ENCODE results near the gene SAMD14. TPM values are rescaled to one million over a fixed set of nuclear protein-coding genes. Genes with fewer than 3 reads are reported as not detected.

Gene SAMD14
- total RNA-seq, 1 donor: 2.5 TPM

DNA sequence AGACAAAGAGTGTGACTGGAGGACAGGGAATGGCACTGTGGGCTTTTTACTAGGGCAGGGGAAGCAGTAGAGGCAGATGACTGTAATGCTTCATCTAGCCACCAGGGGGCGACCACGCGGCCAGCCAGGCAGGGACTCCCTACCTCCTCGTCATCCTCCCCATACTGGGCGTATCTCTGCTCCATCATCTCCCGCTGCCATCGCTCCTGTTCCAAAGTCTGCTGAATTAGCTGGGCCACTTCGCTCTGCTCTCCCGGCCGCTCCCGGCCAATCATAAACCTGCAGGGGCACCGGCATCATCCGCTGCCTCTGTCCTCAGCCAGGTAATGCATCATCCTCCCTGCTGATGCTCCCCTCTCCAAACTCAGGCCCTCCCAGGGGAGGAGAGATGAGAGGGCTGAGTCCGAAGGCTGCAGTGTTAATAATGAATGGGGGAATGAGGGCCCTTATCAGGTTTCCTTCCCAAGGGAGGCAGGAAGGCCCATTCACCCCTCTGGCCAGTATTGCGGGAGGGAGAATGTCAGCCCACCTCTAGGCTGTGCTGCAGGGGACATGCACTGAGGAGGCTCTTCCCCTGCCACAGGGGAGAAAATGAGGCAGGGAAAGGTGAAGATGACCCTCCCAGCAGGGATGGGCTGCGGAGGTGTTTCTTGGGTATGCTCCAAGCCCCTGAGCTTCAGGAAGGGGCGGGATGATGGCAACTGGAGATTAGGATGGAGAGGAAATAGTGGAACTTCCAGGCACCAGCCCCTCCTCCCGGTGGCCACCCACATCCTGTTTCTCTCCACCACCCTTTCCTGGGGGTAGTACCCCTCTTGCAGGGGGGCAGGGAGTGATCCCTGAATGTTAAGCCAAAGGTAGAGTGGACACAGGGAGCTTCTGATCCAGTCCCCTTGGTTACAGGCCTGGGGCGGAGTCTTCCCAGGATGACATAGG, 10.3 kb upstream of the SAMD14 start:
- no peak overlapping the region for H3K4me2 ChIP-seq (ENCODE audit: insufficient read depth, low read length)
- H2AFZ ChIP-seq (ENCODE audit: low read length): no peak overlapping the region
- peak; percentile 100 for DNase-seq (ENCODE audit: insufficient read length, low spot score, missing footprints)
- H3K9me3 ChIP-seq (ENCODE audit: low read depth, low read length): no peaks in the 10 kb centered on the region
- no peak overlapping the region for H3K27ac ChIP-seq (ENCODE audit: low read depth, low read length)
- no peak overlapping the region for H3K4me3 ChIP-seq (ENCODE audit: insufficient read depth, low read length)
- no peaks in the 10 kb centered on the region for H3K27me3 ChIP-seq (ENCODE audit: insufficient read depth, low read length)
- H3K79me2 ChIP-seq (ENCODE audit: insufficient read depth, low read length): peaks cover 62% of the 10 kb centered on the region
- H4K20me1 ChIP-seq (ENCODE audit: insufficient read depth, low read length): peaks cover 80% of the 10 kb centered on the region
- no peaks in the 10 kb centered on the region for H3K4me1 ChIP-seq (ENCODE audit: insufficient read depth, low read length)
- TF ChIP-seq, protein P1, sequence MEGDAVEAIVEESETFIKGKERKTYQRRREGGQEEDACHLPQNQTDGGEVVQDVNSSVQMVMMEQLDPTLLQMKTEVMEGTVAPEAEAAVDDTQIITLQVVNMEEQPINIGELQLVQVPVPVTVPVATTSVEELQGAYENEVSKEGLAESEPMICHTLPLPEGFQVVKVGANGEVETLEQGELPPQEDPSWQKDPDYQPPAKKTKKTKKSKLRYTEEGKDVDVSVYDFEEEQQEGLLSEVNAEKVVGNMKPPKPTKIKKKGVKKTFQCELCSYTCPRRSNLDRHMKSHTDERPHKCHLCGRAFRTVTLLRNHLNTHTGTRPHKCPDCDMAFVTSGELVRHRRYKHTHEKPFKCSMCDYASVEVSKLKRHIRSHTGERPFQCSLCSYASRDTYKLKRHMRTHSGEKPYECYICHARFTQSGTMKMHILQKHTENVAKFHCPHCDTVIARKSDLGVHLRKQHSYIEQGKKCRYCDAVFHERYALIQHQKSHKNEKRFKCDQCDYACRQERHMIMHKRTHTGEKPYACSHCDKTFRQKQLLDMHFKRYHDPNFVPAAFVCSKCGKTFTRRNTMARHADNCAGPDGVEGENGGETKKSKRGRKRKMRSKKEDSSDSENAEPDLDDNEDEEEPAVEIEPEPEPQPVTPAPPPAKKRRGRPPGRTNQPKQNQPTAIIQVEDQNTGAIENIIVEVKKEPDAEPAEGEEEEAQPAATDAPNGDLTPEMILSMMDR (IDR thresholded peaks at IDR 0.05; ENCODE audit: extremely low read depth, low read depth, low read length): peak; percentile 92
- H3K36me3 ChIP-seq (ENCODE audit: insufficient read depth, low read length): peaks cover 87% of the 10 kb centered on the region

DNA sequence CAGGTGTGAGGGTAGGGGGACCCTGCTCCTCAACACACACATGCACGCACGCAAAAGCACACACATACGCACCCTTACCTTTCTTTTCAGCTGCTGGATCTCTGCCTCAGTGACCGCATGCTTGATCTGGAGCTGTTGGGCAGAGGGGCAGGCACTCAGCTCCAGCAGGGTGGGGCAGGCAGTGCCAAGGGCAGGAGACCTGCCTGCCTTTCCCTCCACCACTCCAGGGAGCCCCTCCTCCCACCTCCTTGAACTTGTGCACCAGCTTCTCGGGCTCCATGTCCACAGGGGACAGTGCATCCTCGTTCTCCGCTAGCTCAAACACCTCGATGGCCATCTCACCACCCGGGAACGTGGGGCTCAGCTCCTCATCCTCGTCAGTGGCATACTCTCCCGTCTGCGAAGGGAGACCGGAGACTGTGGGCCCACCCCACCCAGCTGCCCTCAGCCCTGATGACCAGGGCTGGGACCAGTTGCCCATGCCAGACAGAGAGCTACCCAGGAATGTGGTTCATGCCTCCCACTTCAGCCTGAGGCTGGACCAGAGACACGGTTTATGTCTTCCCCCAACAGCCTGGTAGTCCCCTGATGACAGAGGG, 9.3 kb upstream of the SAMD14 start:
- H3K27ac ChIP-seq (ENCODE audit: low read depth, low read length): peak overlapping the region; percentile 36
- H4K20me1 ChIP-seq (ENCODE audit: insufficient read depth, low read length): peaks cover 76% of the 10 kb centered on the region
- TF ChIP-seq, protein P1 (IDR thresholded peaks at IDR 0.05; ENCODE audit: extremely low read depth, low read depth, low read length): no peak
- peaks cover 3% of the 10 kb centered on the region for H3K4me1 ChIP-seq (ENCODE audit: insufficient read depth, low read length)
- DNase-seq (ENCODE audit: insufficient read length, low spot score, missing footprints): peak; percentile 38
- H3K36me3 ChIP-seq (ENCODE audit: insufficient read depth, low read length): peaks cover 84% of the 10 kb centered on the region
- H3K4me3 ChIP-seq (ENCODE audit: insufficient read depth, low read length): no peak overlapping the region
- H3K27me3 ChIP-seq (ENCODE audit: insufficient read depth, low read length): no peaks in the 10 kb centered on the region
- H3K9me3 ChIP-seq (ENCODE audit: low read depth, low read length): no peaks in the 10 kb centered on the region
- no peak overlapping the region for H2AFZ ChIP-seq (ENCODE audit: low read length)
- no peak overlapping the region for H3K4me2 ChIP-seq (ENCODE audit: insufficient read depth, low read length)
- H3K79me2 ChIP-seq (ENCODE audit: insufficient read depth, low read length): peaks cover 53% of the 10 kb centered on the region

DNA sequence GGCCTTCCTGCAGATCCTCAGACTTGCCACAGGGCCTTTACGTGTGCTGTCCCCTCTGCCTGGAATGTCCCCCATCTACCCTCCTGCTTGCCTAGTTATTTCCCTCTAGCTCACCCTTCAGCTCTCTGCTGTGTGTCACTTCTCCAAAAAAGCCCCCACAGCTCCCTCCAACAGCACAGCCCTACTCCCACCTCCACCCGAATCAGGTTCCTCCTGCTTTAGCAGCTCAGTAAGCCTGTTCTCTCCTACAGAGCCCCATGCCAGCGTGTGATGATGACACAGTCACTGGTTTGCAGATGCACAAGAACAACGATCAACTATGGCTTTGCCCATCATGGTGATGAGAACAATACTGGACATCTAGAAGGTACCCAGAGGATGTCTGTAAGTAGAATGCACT, 7.1 kb upstream of the SAMD14 start:
- Histone ChIP-seq H3K79me2 (ENCODE audit: insufficient read depth, low read length) (peaks cover 30% of the 10 kb centered on the region), H3K9me3 (ENCODE audit: low read depth, low read length) (no peaks in the 10 kb centered on the region), H4K20me1 (ENCODE audit: insufficient read depth, low read length) (peaks cover 67% of the 10 kb centered on the region), H3K4me2 (ENCODE audit: insufficient read depth, low read length) (no peak overlapping the region), H3K27ac (ENCODE audit: low read depth, low read length) (no peak overlapping the region), H3K27me3 (ENCODE audit: insufficient read depth, low read length) (no peaks in the 10 kb centered on the region), H3K4me3 (ENCODE audit: insufficient read depth, low read length) (no peak overlapping the region), H3K4me1 (ENCODE audit: insufficient read depth, low read length) (peaks cover 16% of the 10 kb centered on the region), H3K36me3 (ENCODE audit: insufficient read depth, low read length) (peaks cover 68% of the 10 kb centered on the region), H2AFZ (ENCODE audit: low read length) (no peak overlapping the region)
- no peak for DNase-seq (ENCODE audit: insufficient read length, low spot score, missing footprints)
- TF ChIP-seq, protein P1 (IDR thresholded peaks at IDR 0.05; ENCODE audit: extremely low read depth, low read depth, low read length): no peak

DNA sequence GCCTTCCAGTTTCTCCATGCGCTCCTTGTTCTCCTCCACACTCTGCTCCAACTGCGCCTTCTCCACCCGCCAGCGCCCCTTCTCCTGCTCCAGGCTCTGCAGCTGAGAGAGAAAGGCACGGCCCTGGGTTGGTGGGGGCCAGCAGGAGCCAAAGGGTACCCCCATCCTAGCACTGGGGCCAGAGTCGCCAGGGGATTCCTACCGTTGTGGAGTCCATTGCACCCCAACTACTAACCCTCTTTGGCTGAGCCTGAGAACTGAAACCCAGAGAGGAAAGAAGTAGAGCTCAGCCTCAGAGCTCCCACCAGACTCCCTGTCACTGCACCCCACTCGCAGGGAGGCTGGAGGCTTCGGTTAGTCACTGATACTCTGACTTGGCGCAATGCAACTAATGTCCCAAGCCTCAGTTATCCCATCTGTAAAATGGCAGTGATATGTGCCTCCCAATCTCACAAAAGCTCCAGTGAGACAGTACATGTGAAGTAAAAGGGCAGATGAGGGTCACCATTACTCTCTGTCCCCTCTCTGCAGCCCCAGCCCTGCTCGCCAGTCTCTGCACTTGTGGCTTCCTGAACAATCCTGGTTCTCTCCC, 6.2 kb upstream of the SAMD14 start:
- DNase-seq (ENCODE audit: insufficient read length, low spot score, missing footprints): no peak
- no peaks in the 10 kb centered on the region for H3K27me3 ChIP-seq (ENCODE audit: insufficient read depth, low read length)
- no peak overlapping the region for H3K27ac ChIP-seq (ENCODE audit: low read depth, low read length)
- no peaks in the 10 kb centered on the region for H3K9me3 ChIP-seq (ENCODE audit: low read depth, low read length)
- no peak overlapping the region for H3K4me2 ChIP-seq (ENCODE audit: insufficient read depth, low read length)
- peaks cover 61% of the 10 kb centered on the region for H3K36me3 ChIP-seq (ENCODE audit: insufficient read depth, low read length)
- H4K20me1 ChIP-seq (ENCODE audit: insufficient read depth, low read length): peaks cover 61% of the 10 kb centered on the region
- H2AFZ ChIP-seq (ENCODE audit: low read length): no peak overlapping the region
- TF ChIP-seq, protein P1 (IDR thresholded peaks at IDR 0.05; ENCODE audit: extremely low read depth, low read depth, low read length): no peak
- peaks cover 16% of the 10 kb centered on the region for H3K4me1 ChIP-seq (ENCODE audit: insufficient read depth, low read length)
- no peak overlapping the region for H3K4me3 ChIP-seq (ENCODE audit: insufficient read depth, low read length)
- peaks cover 25% of the 10 kb centered on the region for H3K79me2 ChIP-seq (ENCODE audit: insufficient read depth, low read length)
